LHCN-M2 (cell line): ENCODE results near the gene ARID1B. TPM values are rescaled to one million over a fixed set of nuclear protein-coding genes. Genes with fewer than 3 reads are reported as not detected.
"Not testable (repeated sequence)": the region's sequence is repeated elsewhere in the genome, so short reads cannot be mapped to it uniquely, and the experiment has no call there.

Experiments
- DNase-seq: peaks from one replicate; pipeline ENCODE4 v3.0.0-alpha.2; 2012; ENCODE audit warnings: low read depth
- total RNA-seq: library from RNA; depleted of rRNA; stranded (reverse); fragments of >200 nt; gene quantifications from 2 replicates; pipeline ENCODE4 v1.2.3, GENCODE V29; 2014

The ARID1B gene
- total RNA-seq, 1 experiment from 2014 or later, result 19.0 TPM

GRCh38 chr6:156956286-156956685 is 179.1 kb downstream of the ARID1B start:
- no peak for DNase-seq

- DNase-seq, result no peak
Observed at GRCh38 chr6:156957931-156958547, 180.9 kb downstream of the ARID1B start.

- DNase-seq, result no peak
Observed at GRCh38 chr6:156960525-156960924, 183.3 kb downstream of the ARID1B start.

GRCh38 chr6:156961282-156961892 is 184.2 kb downstream of the ARID1B start:
- DNase-seq, result no peak

- DNase-seq, result peak; percentile 50
Observed at GRCh38 chr6:156963712-156964700, 186.8 kb downstream of the ARID1B start.

- no peak for DNase-seq
Observed at GRCh38 chr6:156967852-156968251, 190.7 kb downstream of the ARID1B start.

GRCh38 chr6:156969233-156969632 is 192.1 kb downstream of the ARID1B start:
- DNase-seq, result no peak

- DNase-seq, result no peak
Observed at GRCh38 chr6:156970595-156971112, 193.5 kb downstream of the ARID1B start.

GRCh38 chr6:156971153-156971885 is 194.1 kb downstream of the ARID1B start:
- DNase-seq, result peak; percentile 32

GRCh38 chr6:156972145-156972544 is 195.0 kb downstream of the ARID1B start:
- no peak for DNase-seq

GRCh38 chr6:156974830-156975261 is 197.7 kb downstream of the ARID1B start:
- no peak for DNase-seq

GRCh38 chr6:156975414-156975813 is 198.2 kb downstream of the ARID1B start:
- no peak for DNase-seq

GRCh38 chr6:156976216-156977127 is 199.3 kb downstream of the ARID1B start:
- DNase-seq, result peak; percentile 6

- no peak for DNase-seq
Observed at GRCh38 chr6:156977527-156978291, 200.5 kb downstream of the ARID1B start.

GRCh38 chr6:156978948-156979347 is 201.8 kb downstream of the ARID1B start:
- DNase-seq, result no peak

GRCh38 chr6:156980515-156980914 is 203.3 kb downstream of the ARID1B start:
- no peak for DNase-seq

GRCh38 chr6:156980948-156981347 is 203.8 kb downstream of the ARID1B start:
- DNase-seq, result no peak

- DNase-seq, result no peak
Observed at GRCh38 chr6:156982168-156982567, 205.0 kb downstream of the ARID1B start.

GRCh38 chr6:156982864-156983263 is 205.7 kb downstream of the ARID1B start:
- not testable (repeated sequence) for DNase-seq
